Measurements from ENCODE around the gene MRPL43. TPM values are rescaled to one million over a fixed set of nuclear protein-coding genes. Genes with fewer than 3 reads are reported as not detected.

MRPL43 gene
- total RNA-seq, 2 experiments from 2014 or later, result 53.8 to 56.2 TPM

GRCh38 chr10:101014966-101015581, 27.8 kb upstream of the MRPL43 start:
- no peak overlapping the region for H3K27ac ChIP-seq (ENCODE audit: low read depth, low read length, poor library complexity, severe bottlenecking)
- intact Hi-C loops (cut with micrococcal nuclease; ENCODE audit: unreplicated experiment), result loop anchor here (1.0 to 5.0 kb wide), 3 partner anchors 17 to 1183 kb away; partner anchors contain the start of gene SEMA4G
- no peak for DNase-seq (ENCODE audit: low spot score)

GRCh38 chr10:101014230-101014884, 27.1 kb upstream of the MRPL43 start:
- ChIA-PET POLR2A (interaction anchor here (0.6 kb wide), 3 partner anchors 30 to 515 kb away, joined by 3 to 4 read pairs (median 3); no protein-coding TSS in a partner anchor), CTCF (ENCODE audit: unreplicated experiment) (interaction anchor here (0.5 to 1.3 kb wide), 7 partner anchors 10 to 235 kb away, joined by 3 to 6 read pairs (median 3); partner anchors contain the start of gene KAZALD1)
- Histone ChIP-seq H3K4me2 (ENCODE audit: low read length) (no peak overlapping the region), H3K4me3 (ENCODE audit: low read depth, low read length, poor library complexity, severe bottlenecking) (no peak overlapping the region), H3K79me2 (ENCODE audit: insufficient read depth, low read depth, low read length) (no peaks in the 10 kb centered on the region), H3K27ac (ENCODE audit: low read depth, low read length, poor library complexity, severe bottlenecking) (no peak overlapping the region), H3K4me1 (ENCODE audit: insufficient read depth, low read length, poor library complexity, severe bottlenecking) (peaks cover 11% of the 10 kb centered on the region), H3K9me3 (ENCODE audit: low read length) (no peaks in the 10 kb centered on the region), H3K9me2 (ENCODE audit: insufficient read depth, low read length) (no peaks in the 10 kb centered on the region), H2AFZ (ENCODE audit: low read length) (no peak overlapping the region), H4K20me1 (ENCODE audit: insufficient read depth, low read length) (no peaks in the 10 kb centered on the region), H3K36me3 (ENCODE audit: insufficient read depth, low read length) (no peaks in the 10 kb centered on the region)
- DNase-seq (ENCODE audit: low spot score), result peak; percentile 65
- BruUV-seq (replicated peaks), result no TSS peak
- intact Hi-C loops (cut with micrococcal nuclease; ENCODE audit: unreplicated experiment), result loop anchor here (1.0 to 5.0 kb wide), 3 partner anchors 16 to 1182 kb away; partner anchors contain the start of gene SEMA4G
- TF ChIP-seq EZH2phosphoT487 (IDR thresholded peaks at IDR 0.05; ENCODE audit: borderline replicate concordance, low read depth, low read length) (no peak), CTCF (conservative IDR thresholded peaks at IDR 0.05; ENCODE audit: low read length) (peak; percentile 89)

More at GRCh38 chr10:101014966-101015581, 27.8 kb upstream of the MRPL43 start:
- no peak overlapping the region for H3K4me3 ChIP-seq (ENCODE audit: low read depth, low read length, poor library complexity, severe bottlenecking)
- no peaks in the 10 kb centered on the region for H3K36me3 ChIP-seq (ENCODE audit: insufficient read depth, low read length)
- H3K79me2 ChIP-seq (ENCODE audit: insufficient read depth, low read depth, low read length), result no peaks in the 10 kb centered on the region
- H3K9me2 ChIP-seq (ENCODE audit: insufficient read depth, low read length), result no peaks in the 10 kb centered on the region
- peaks cover 11% of the 10 kb centered on the region for H3K4me1 ChIP-seq (ENCODE audit: insufficient read depth, low read length, poor library complexity, severe bottlenecking)
- POLR2A ChIA-PET, result interaction anchor here (1.0 kb wide), 1 partner anchor 41 kb away, joined by 5 read pairs; no protein-coding TSS in a partner anchor
- CTCF ChIA-PET (ENCODE audit: unreplicated experiment), result interaction anchor here (0.6 to 1.3 kb wide), 8 partner anchors 10 to 61 kb away, joined by 3 to 6 read pairs (median 3); partner anchors contain the start of gene KAZALD1
- BruUV-seq (replicated peaks), result no TSS peak
- H3K9me3 ChIP-seq (ENCODE audit: low read length), result no peaks in the 10 kb centered on the region
- H2AFZ ChIP-seq (ENCODE audit: low read length), result no peak overlapping the region
- no peak overlapping the region for H3K4me2 ChIP-seq (ENCODE audit: low read length)
- TF ChIP-seq EZH2phosphoT487 (IDR thresholded peaks at IDR 0.05; ENCODE audit: borderline replicate concordance, low read depth, low read length), result no peak
- no peak for TF ChIP-seq CTCF (conservative IDR thresholded peaks at IDR 0.05; ENCODE audit: low read length)
- H4K20me1 ChIP-seq (ENCODE audit: insufficient read depth, low read length), result no peaks in the 10 kb centered on the region

All from OCI-LY7 (cell line).